PC-9 (cell line): ENCODE data around the gene KIAA1191. TPM values are rescaled to one million over a fixed set of nuclear protein-coding genes. Genes with fewer than 3 reads are reported as not detected.

Experiments used
- BruUV-seq: library from RNA; stranded (reverse); fragments of 400-500 nt; replicated peaks from 2 replicates; lab custom pipeline; 2021; lab: Mats Ljungman, UMichigan
- CTCF ChIA-PET: fragments of 300-600 bp; sonication (Branson Sonifier 250); formaldehyde crosslinking; loops from one replicate; lab custom pipeline; 2022; ENCODE audit warnings: antibody characterized with exemption; lab: Charles Lee
- POLR2A ChIA-PET: fragments of 300-600 bp; sonication (Branson Sonifier 250); formaldehyde crosslinking; loops from one replicate; lab custom pipeline; 2022; ENCODE audit warnings: antibody characterized with exemption; ENCODE audit not compliant: unreplicated experiment; lab: Charles Lee
- DNase-seq, 2 experiments: peaks; one replicate each; pipeline versions ENCODE4 v3.0.0 to v3.0.0-alpha.2; 2015 to 2022; ENCODE audit warnings: mixed read lengths in 1 of 2
- H2AFZ ChIP-seq: fragments of 200-600 bp; sonication (generic); 2 replicates; pipeline ENCODE4 v1.8.1; 2017; ENCODE audit warnings: antibody characterized with exemption
- H3F3A ChIP-seq: fragments of 200-600 bp; sonication (generic); 2 replicates; pipeline ENCODE4 v1.8.1; 2017; ENCODE audit warnings: antibody characterized with exemption, mild to moderate bottlenecking, low read depth; ENCODE audit not compliant: insufficient read depth
- H3K27ac ChIP-seq: fragments of 200-600 bp; sonication (generic); 2 replicates; pipeline ENCODE4 v1.6.1; 2016; ENCODE audit warnings: mixed run types
- H3K27me3 ChIP-seq: fragments of 200-600 bp; sonication (generic); 2 replicates; pipeline ENCODE4 v1.6.1; 2016; ENCODE audit warnings: low read depth, mixed run types; ENCODE audit not compliant: insufficient read depth
- H3K36me3 ChIP-seq: fragments of 200-600 bp; sonication (generic); 2 replicates; pipeline ENCODE4 v1.6.1; 2016; ENCODE audit warnings: low read depth, mixed run types
- H3K4me1 ChIP-seq: fragments of 200-600 bp; sonication (generic); replicated peaks from 2 replicates; pipeline ENCODE4 v1.6.1; 2016; ENCODE audit warnings: mixed run types; ENCODE audit not compliant: insufficient read depth
- H3K4me2 ChIP-seq: fragments of 200-600 bp; sonication (generic); 2 replicates; pipeline ENCODE4 v1.6.1; 2017; ENCODE audit warnings: mixed run types
- H3K4me3 ChIP-seq: fragments of 200-600 bp; sonication (generic); 2 replicates; pipeline ENCODE4 v1.6.1; 2016; ENCODE audit warnings: mixed run types
- H3K79me2 ChIP-seq: fragments of 200-600 bp; sonication (generic); 2 replicates; pipeline ENCODE4 v1.6.1; 2017; ENCODE audit warnings: low read depth, mixed run types
- H3K9me2 ChIP-seq: fragments of 200-600 bp; sonication (generic); 2 replicates; pipeline ENCODE4 v1.8.1; 2017; ENCODE audit warnings: mild to moderate bottlenecking; ENCODE audit not compliant: insufficient read depth
- H3K9me3 ChIP-seq: fragments of 200-600 bp; sonication (generic); 2 replicates; pipeline ENCODE4 v1.8.1; 2016; ENCODE audit warnings: low read depth; ENCODE audit not compliant: insufficient read depth
- H4K20me1 ChIP-seq: fragments of 200-600 bp; sonication (generic); 2 replicates; pipeline ENCODE4 v1.8.1; 2017; ENCODE audit not compliant: insufficient read depth
- EZH2 ChIP-seq: fragments of 200-600 bp; sonication (generic); IDR thresholded peaks from 2 replicates; pipeline ENCODE4 v1.8.0; 2017; ENCODE audit warnings: antibody characterized with exemption, low read depth
- intact Hi-C: fragments of 100-400 bp; cut with micrococcal nuclease; formaldehyde crosslinking; loops from one replicate; pipeline ENCODE4 v1.10.0; 2022; ENCODE audit not compliant: unreplicated experiment
- total RNA-seq: library from RNA; stranded (reverse); gene quantifications from 2 replicates; pipeline ENCODE4 v1.2.3, GENCODE V29; 2021
- TF ChIP-seq, protein P1 (sequence below): fragments of 200-600 bp; sonication (generic); conservative IDR thresholded peaks from 2 replicates; pipeline ENCODE4 v1.6.1; 2017; ENCODE audit warnings: mixed run types, antibody characterized with exemption, mild to moderate bottlenecking, moderate library complexity

Gene KIAA1191
- total RNA-seq, 1 experiment from 2014 or later, result 115 TPM

DNA sequence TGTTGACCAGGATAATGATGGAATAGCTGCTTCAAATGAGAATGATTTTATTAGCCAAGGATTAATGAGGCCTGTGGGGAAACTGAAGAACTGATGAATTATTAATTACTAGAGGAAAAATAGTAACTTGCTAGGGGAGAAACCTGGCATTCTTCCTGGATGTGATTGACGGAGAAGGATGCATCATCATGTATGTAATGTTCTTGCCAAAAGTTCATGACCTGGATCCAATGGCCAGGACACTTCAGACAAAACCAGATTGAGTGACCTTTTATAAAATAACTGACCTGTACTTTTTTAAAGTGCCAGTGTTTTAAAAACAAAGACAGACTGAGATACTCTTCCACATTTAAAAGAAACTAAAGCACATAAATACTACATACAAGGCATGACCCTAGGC lies 23.7 kb downstream of the KIAA1191 start:
- Histone ChIP-seq H3K9me2 (no peaks in the 10 kb centered on the region), H4K20me1 (no peaks in the 10 kb centered on the region), H3K4me1 (no peaks in the 10 kb centered on the region), H3K4me3 (no peak overlapping the region), H3K79me2 (no peaks in the 10 kb centered on the region), H3F3A (0 out of 2 replicates have a peak, but pooled peaks cover 6% of the 10 kb centered on the region), H3K27me3 (no peaks in the 10 kb centered on the region), H3K4me2 (no peak overlapping the region), H3K36me3 (no peaks in the 10 kb centered on the region), H3K9me3 (no peaks in the 10 kb centered on the region), H3K27ac (no peak overlapping the region), H2AFZ (no peak overlapping the region)
- ChIA-PET CTCF (no interaction called here), POLR2A (no interaction called here)
- DNase-seq, result no peak
- intact Hi-C loops, result no loop called here
- TF ChIP-seq, protein P1, sequence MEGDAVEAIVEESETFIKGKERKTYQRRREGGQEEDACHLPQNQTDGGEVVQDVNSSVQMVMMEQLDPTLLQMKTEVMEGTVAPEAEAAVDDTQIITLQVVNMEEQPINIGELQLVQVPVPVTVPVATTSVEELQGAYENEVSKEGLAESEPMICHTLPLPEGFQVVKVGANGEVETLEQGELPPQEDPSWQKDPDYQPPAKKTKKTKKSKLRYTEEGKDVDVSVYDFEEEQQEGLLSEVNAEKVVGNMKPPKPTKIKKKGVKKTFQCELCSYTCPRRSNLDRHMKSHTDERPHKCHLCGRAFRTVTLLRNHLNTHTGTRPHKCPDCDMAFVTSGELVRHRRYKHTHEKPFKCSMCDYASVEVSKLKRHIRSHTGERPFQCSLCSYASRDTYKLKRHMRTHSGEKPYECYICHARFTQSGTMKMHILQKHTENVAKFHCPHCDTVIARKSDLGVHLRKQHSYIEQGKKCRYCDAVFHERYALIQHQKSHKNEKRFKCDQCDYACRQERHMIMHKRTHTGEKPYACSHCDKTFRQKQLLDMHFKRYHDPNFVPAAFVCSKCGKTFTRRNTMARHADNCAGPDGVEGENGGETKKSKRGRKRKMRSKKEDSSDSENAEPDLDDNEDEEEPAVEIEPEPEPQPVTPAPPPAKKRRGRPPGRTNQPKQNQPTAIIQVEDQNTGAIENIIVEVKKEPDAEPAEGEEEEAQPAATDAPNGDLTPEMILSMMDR, result no peak
- no peak for TF ChIP-seq EZH2
- no TSS peak for BruUV-seq

DNA sequence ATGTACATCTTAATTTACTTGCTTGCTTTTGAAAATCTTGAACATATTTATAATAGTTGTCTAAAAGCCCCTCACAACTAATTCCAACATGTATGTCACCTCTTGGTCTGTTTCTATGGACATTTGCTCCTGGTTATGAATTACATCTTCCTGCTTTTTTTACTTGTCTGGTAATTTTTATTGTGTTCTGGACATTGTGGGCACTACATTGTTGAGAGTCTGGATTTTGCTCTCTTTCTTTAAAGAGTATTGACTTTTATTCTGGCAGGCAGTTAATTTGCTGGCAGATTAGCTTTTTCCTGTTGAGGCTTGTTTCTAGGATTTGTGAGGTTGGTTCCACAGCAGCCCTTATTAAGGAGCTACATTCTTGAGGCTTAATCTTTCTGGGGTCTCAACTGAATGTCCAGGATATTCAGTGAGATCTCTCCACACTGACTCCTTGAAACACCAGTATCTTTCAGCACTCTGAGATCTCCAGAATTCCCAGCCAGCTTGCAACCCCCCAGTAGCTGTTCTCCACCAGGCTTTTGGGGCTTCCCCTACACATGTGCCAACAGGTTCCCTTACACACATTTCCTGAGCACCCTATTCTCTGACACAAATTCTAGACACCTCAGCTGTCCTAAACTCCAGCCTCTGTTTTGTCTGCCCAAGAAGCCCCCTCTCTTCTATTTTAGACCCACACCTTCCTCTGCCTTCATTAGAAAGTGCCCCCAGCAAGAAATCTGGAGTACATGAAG lies 27.4 kb downstream of the KIAA1191 start:
- H3K4me3 ChIP-seq, result no peak overlapping the region
- no peaks in the 10 kb centered on the region for H4K20me1 ChIP-seq
- no TSS peak for BruUV-seq
- no peaks in the 10 kb centered on the region for H3K27me3 ChIP-seq
- no peaks in the 10 kb centered on the region for H3K4me1 ChIP-seq
- H3K36me3 ChIP-seq, result no peaks in the 10 kb centered on the region
- TF ChIP-seq, protein P1, result no peak
- TF ChIP-seq EZH2, result no peak
- no peak for DNase-seq
- no peak overlapping the region for H3K27ac ChIP-seq
- H2AFZ ChIP-seq, result no peak overlapping the region
- H3K79me2 ChIP-seq, result no peaks in the 10 kb centered on the region
- no peaks in the 10 kb centered on the region for H3K9me2 ChIP-seq
- POLR2A ChIA-PET, result no interaction called here
- intact Hi-C loops, result no loop called here
- no peaks in the 10 kb centered on the region for H3K9me3 ChIP-seq
- CTCF ChIA-PET, result no interaction called here
- H3K4me2 ChIP-seq, result no peak overlapping the region
- 0 out of 2 replicates have a peak, but pooled peaks cover 6% of the 10 kb centered on the region for H3F3A ChIP-seq

DNA sequence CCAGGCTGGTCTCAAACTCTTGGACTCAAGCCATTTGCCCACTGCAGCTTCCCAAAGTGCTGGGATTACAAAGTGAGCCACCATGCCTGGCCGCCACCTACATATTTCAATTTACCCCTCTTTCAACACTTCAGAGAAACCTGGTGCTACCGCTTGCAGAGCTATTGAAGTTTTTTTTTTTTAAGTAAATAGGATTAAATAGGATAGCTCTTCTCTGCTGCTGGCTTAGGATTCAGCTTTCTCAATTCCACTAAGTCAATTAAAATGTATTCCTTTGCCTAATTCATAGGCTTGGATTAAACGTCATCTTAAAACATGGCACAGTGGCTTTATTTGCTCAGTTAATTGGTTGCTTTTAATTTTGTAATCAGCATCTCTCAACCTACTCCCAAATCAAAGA lies 41.0 kb downstream of the KIAA1191 start:
- POLR2A ChIA-PET, result no interaction called here
- Histone ChIP-seq H3K4me3 (no peak overlapping the region), H3K4me2 (no peak overlapping the region), H3K4me1 (no peaks in the 10 kb centered on the region), H3K36me3 (0 out of 2 replicates have a peak, but pooled peaks cover 5% of the 10 kb centered on the region), H4K20me1 (no peaks in the 10 kb centered on the region; the same call in 1 of the 2 replicates), H3K27ac (no peak overlapping the region), H3F3A (no peaks in the 10 kb centered on the region), H2AFZ (no peak overlapping the region), H3K27me3 (no peaks in the 10 kb centered on the region), H3K79me2 (no peaks in the 10 kb centered on the region), H3K9me3 (no peaks in the 10 kb centered on the region), H3K9me2 (no peaks in the 10 kb centered on the region)
- BruUV-seq, result no TSS peak
- no peak for TF ChIP-seq EZH2
- TF ChIP-seq, protein P1, result no peak
- no peak for DNase-seq
- intact Hi-C loops, result no loop called here
- CTCF ChIA-PET, result no interaction called here
